Transverse colon (tissue), 3 donors: ENCODE data around the gene NSD1.

Experiments used
- POLR2A ChIP-seq: fragments of 450-650 bp; IDR thresholded peaks from one replicate; pipeline ENCODE4 v1.6.1; 2016; ENCODE audit warnings: antibody characterized with exemption, mild to moderate bottlenecking, moderate library complexity
- TF ChIP-seq, protein P1 (sequence below), 5 experiments: fragments of 200-600 bp in 3 of 5; fragments of 450-650 bp in 2 of 5; sonication (generic) in 3 of 5; IDR thresholded peaks; 1 replicate in 2 of 5; 2 replicates in 3 of 5; pipeline ENCODE4 v1.5.1; 2016 to 2017; ENCODE audit warnings: antibody characterized with exemption in 5 of 5, inconsistent platforms in 3 of 5, mild to moderate bottlenecking in 2 of 5, moderate library complexity in 1 of 5

GRCh38 chr5:177198738-177199137, 65.2 kb downstream of the NSD1 start:
- TF ChIP-seq, protein P1, sequence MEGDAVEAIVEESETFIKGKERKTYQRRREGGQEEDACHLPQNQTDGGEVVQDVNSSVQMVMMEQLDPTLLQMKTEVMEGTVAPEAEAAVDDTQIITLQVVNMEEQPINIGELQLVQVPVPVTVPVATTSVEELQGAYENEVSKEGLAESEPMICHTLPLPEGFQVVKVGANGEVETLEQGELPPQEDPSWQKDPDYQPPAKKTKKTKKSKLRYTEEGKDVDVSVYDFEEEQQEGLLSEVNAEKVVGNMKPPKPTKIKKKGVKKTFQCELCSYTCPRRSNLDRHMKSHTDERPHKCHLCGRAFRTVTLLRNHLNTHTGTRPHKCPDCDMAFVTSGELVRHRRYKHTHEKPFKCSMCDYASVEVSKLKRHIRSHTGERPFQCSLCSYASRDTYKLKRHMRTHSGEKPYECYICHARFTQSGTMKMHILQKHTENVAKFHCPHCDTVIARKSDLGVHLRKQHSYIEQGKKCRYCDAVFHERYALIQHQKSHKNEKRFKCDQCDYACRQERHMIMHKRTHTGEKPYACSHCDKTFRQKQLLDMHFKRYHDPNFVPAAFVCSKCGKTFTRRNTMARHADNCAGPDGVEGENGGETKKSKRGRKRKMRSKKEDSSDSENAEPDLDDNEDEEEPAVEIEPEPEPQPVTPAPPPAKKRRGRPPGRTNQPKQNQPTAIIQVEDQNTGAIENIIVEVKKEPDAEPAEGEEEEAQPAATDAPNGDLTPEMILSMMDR (IDR thresholded peaks at IDR 0.05) = no peak
- no peak for TF ChIP-seq POLR2A
